A549 (cell line): ENCODE data around the gene ARL4D.

Experiments
- CBX8 ChIP-seq: fragments of 200-600 bp; sonication (generic); IDR thresholded peaks from 2 replicates; pipeline ENCODE4 v1.6.1; 2016
- CEBPB ChIP-seq, 2 experiments: fragments of >200 bp in 1 of 2; sonication (Bioruptor Twin) in 1 of 2; formaldehyde crosslinking in 1 of 2; IDR thresholded peaks; 2 replicates each; pipeline ENCODE4 v1.6.1; 2012 to 2016
- CHD4 ChIP-seq: fragments of 200-600 bp; sonication (generic); IDR thresholded peaks from 2 replicates; pipeline ENCODE4 v1.6.1; 2016; ENCODE audit warnings: antibody characterized with exemption, mild to moderate bottlenecking, borderline replicate concordance
- CTCF ChIP-seq: fragments of >200 bp; sonication (Bioruptor Twin); formaldehyde crosslinking; IDR thresholded peaks from 3 replicates; pipeline ENCODE4 v1.5.1; 2016
- EP300 ChIP-seq, 2 experiments: fragments of >200 bp; sonication (Bioruptor Twin); formaldehyde crosslinking; IDR thresholded peaks; 2 replicates in 1 of 2; 3 replicates in 1 of 2; pipeline ENCODE4 v1.6.1; 2016 to 2017
- SMC3 ChIP-seq: fragments of >200 bp; sonication (Bioruptor Twin); formaldehyde crosslinking; IDR thresholded peaks from 3 replicates; pipeline ENCODE4 v1.6.1; 2018; ENCODE audit warnings: inconsistent platforms
- ZFP36 ChIP-seq: fragments of 450-650 bp; IDR thresholded peaks from 2 replicates; pipeline ENCODE4 v1.6.1; 2014; ENCODE audit warnings: borderline replicate concordance; ENCODE audit not compliant: partially characterized antibody

- TF ChIP-seq EP300 (IDR thresholded peaks at IDR 0.05) = no peak
- TF ChIP-seq CTCF = no peak
- no peak for TF ChIP-seq CBX8
- no peak for TF ChIP-seq CEBPB (IDR thresholded peaks at IDR 0.05)
- no peak for TF ChIP-seq CHD4
- no peak for TF ChIP-seq SMC3
- TF ChIP-seq ZFP36 = no peak
Measured at GRCh38 chr17:43411369-43411677, 12.5 kb downstream of the ARL4D start.
